HL-60/S4 treated with retinoic acid at 250 ng/mL for 4 days and 3 days (cell line): ENCODE measurements around the gene TMBIM6.
"Not testable (repeated sequence)": the region's sequence is repeated elsewhere in the genome, so short reads cannot be mapped to it uniquely, and the experiment has no call there.

ENCODE experiments used
- in situ Hi-C: fragments of 300-500 bp; cut with MboI; formaldehyde crosslinking; loops from 2 replicates; pipeline ENCODE4 v1.7.0; 2022; ENCODE audit warnings: low sequenced_read_pairs

TMBIM6 gene

GRCh38 chr12:49776413-49776812 lies 35.1 kb downstream of the TMBIM6 start:
- in situ Hi-C loops: loop anchor here (5.0 kb wide), 1 partner anchor 61 kb away; no protein-coding TSS in a partner anchor

GRCh38 chr12:49776858-49777257 lies 35.5 kb downstream of the TMBIM6 start:
- in situ Hi-C loops: loop anchor here (5.0 kb wide), 1 partner anchor 60 kb away; no protein-coding TSS in a partner anchor

- in situ Hi-C loops: loop anchor here (5.0 kb wide), 1 partner anchor 60 kb away; no protein-coding TSS in a partner anchor
Measured at GRCh38 chr12:49777341-49777740, 36.0 kb downstream of the TMBIM6 start.

GRCh38 chr12:49777800-49778748 lies 36.7 kb downstream of the TMBIM6 start:
- in situ Hi-C loops: loop anchor here (5.0 kb wide), 1 partner anchor 59 kb away; no protein-coding TSS in a partner anchor

GRCh38 chr12:49779581-49779980 lies 38.2 kb downstream of the TMBIM6 start:
- in situ Hi-C loops: loop anchor here (5.0 kb wide), 1 partner anchor 58 kb away; no protein-coding TSS in a partner anchor

GRCh38 chr12:49780914-49781313 lies 39.6 kb downstream of the TMBIM6 start:
- in situ Hi-C loops: not testable (repeated sequence)

GRCh38 chr12:49783917-49784676 lies 42.7 kb downstream of the TMBIM6 start:
- in situ Hi-C loops: no loop called here

GRCh38 chr12:49784756-49785409 lies 43.5 kb downstream of the TMBIM6 start:
- in situ Hi-C loops: no loop called here

- in situ Hi-C loops: no loop called here
Measured at GRCh38 chr12:49787672-49788071, 46.3 kb downstream of the TMBIM6 start.

GRCh38 chr12:49789992-49790391 lies 48.6 kb downstream of the TMBIM6 start:
- in situ Hi-C loops: no loop called here

GRCh38 chr12:49790741-49791555 lies 49.6 kb downstream of the TMBIM6 start:
- in situ Hi-C loops: no loop called here

GRCh38 chr12:49791700-49792099 lies 50.3 kb downstream of the TMBIM6 start:
- in situ Hi-C loops: no loop called here

GRCh38 chr12:49792181-49792970 lies 51.0 kb downstream of the TMBIM6 start:
- in situ Hi-C loops: no loop called here

- in situ Hi-C loops: no loop called here
Measured at GRCh38 chr12:49792976-49793580, 51.7 kb downstream of the TMBIM6 start.

- in situ Hi-C loops: no loop called here
Measured at GRCh38 chr12:49793620-49794019, 52.3 kb downstream of the TMBIM6 start.

GRCh38 chr12:49794021-49794420 lies 52.7 kb downstream of the TMBIM6 start:
- in situ Hi-C loops: no loop called here

- in situ Hi-C loops: no loop called here
Measured at GRCh38 chr12:49794811-49795653, 53.7 kb downstream of the TMBIM6 start.

- in situ Hi-C loops: no loop called here
Measured at GRCh38 chr12:49795654-49796105, 54.3 kb downstream of the TMBIM6 start.
